ENCODE results near the gene LEUTX.

LEUTX gene

DNA sequence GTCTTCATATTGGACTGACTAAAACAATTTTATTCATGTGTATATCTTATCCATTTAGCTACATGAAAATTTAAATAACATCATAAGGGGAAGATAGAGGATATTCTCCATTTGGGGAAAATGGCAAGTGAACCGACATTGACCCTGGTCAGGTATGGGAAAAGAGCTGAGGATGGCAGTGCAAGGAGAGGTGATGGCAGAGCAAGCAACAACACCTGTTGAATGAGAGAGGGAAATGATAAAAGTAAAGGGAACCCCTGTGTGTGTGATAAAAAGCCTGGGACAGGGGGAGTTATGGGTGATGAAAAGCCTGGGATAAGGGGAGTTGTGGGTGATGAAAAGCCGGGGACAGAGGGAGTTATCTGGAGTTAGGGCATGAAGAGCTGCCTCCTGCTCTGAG lies 44.8 kb upstream of the LEUTX start:
- Histone ChIP-seq H3K27me3 (ENCODE audit: low read length) (no peaks in the 10 kb centered on the region), H3K4me2 (ENCODE audit: low read depth, low read length, poor library complexity, severe bottlenecking) (no peak overlapping the region), H3K79me2 (ENCODE audit: insufficient read depth, low read length) (no peaks in the 10 kb centered on the region), H4K20me1 (ENCODE audit: low read depth, low read length) (no peaks in the 10 kb centered on the region), H3K9me3 (ENCODE audit: insufficient read depth, low read length) (no peaks in the 10 kb centered on the region), H3K9me2 (replicated peaks; ENCODE audit: insufficient read depth, low read length) (no peaks in the 10 kb centered on the region), H3K27ac (ENCODE audit: low read depth, low read length) (no peak overlapping the region), H3F3A (ENCODE audit: insufficient read depth) (no peaks in the 10 kb centered on the region), H3K36me3 (ENCODE audit: low read length) (no peaks in the 10 kb centered on the region), H3K9ac (ENCODE audit: low read length) (no peak overlapping the region), H3K4me3 (ENCODE audit: insufficient read depth, low read length, poor library complexity, severe bottlenecking) (no peak overlapping the region), H2AFZ (ENCODE audit: low read depth, low read length, severe bottlenecking) (no peak overlapping the region)
- TF ChIP-seq, protein P1, sequence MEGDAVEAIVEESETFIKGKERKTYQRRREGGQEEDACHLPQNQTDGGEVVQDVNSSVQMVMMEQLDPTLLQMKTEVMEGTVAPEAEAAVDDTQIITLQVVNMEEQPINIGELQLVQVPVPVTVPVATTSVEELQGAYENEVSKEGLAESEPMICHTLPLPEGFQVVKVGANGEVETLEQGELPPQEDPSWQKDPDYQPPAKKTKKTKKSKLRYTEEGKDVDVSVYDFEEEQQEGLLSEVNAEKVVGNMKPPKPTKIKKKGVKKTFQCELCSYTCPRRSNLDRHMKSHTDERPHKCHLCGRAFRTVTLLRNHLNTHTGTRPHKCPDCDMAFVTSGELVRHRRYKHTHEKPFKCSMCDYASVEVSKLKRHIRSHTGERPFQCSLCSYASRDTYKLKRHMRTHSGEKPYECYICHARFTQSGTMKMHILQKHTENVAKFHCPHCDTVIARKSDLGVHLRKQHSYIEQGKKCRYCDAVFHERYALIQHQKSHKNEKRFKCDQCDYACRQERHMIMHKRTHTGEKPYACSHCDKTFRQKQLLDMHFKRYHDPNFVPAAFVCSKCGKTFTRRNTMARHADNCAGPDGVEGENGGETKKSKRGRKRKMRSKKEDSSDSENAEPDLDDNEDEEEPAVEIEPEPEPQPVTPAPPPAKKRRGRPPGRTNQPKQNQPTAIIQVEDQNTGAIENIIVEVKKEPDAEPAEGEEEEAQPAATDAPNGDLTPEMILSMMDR (IDR thresholded peaks at IDR 0.05; ENCODE audit: insufficient read depth, low read length, poor library complexity, severe bottlenecking): no peak

DNA sequence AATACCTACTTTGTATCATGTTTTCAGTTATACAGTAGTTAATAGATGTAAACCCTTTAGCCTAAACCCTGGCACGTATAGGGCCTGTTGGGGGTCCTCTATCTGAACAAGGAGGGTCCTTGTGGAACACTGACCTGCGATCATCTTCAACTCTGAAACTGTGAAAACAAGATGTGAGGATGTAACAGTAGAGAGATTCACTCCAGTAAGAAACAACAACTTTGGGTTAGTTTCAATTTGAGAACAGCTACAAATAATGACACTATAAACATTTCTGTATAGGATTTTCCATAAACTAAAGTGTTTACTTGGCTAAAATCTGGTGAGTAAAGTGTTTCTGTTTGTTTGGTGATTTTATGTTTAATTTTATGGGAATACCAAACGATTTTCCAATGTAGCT lies 43.0 kb upstream of the LEUTX start:
- Histone ChIP-seq H3F3A (ENCODE audit: insufficient read depth) (no peaks in the 10 kb centered on the region), H3K27me3 (ENCODE audit: low read length) (no peaks in the 10 kb centered on the region), H3K9me3 (ENCODE audit: insufficient read depth, low read length) (no peaks in the 10 kb centered on the region), H3K4me2 (ENCODE audit: low read depth, low read length, poor library complexity, severe bottlenecking) (no peak overlapping the region), H2AFZ (ENCODE audit: low read depth, low read length, severe bottlenecking) (no peak overlapping the region), H4K20me1 (ENCODE audit: low read depth, low read length) (no peaks in the 10 kb centered on the region), H3K9me2 (replicated peaks; ENCODE audit: insufficient read depth, low read length) (no peaks in the 10 kb centered on the region), H3K4me3 (ENCODE audit: insufficient read depth, low read length, poor library complexity, severe bottlenecking) (no peak overlapping the region), H3K27ac (ENCODE audit: low read depth, low read length) (no peak overlapping the region), H3K36me3 (ENCODE audit: low read length) (no peaks in the 10 kb centered on the region), H3K79me2 (ENCODE audit: insufficient read depth, low read length) (no peaks in the 10 kb centered on the region), H3K9ac (ENCODE audit: low read length) (no peak overlapping the region)
- TF ChIP-seq, protein P1 (IDR thresholded peaks at IDR 0.05; ENCODE audit: insufficient read depth, low read length, poor library complexity, severe bottlenecking): no peak
- no peak for TF ChIP-seq EZH2phosphoT487 (conservative IDR thresholded peaks at IDR 0.05; ENCODE audit: low read length)

DNA sequence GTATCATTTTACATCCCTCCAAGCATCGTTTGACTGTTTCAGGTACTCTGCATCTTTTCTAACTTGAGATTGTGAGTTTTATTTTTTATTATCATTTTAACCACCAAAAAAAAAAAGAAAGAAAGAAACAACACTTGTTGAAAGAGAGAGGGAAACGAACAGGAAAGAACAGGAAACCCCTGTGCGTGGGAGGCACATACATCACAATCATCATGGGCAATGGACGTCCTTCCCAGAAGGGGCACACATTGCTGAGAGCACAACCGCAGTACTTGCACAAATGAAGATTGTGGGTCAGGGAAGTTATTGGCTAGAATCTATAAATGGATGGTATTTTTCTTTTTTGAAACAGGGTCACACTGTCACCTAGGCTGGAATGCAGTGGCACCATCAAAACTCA lies 42.6 kb upstream of the LEUTX start:
- H3K27ac ChIP-seq (ENCODE audit: low read depth, low read length): no peak overlapping the region
- H3K9me3 ChIP-seq (ENCODE audit: insufficient read depth, low read length): no peaks in the 10 kb centered on the region
- H2AFZ ChIP-seq (ENCODE audit: low read depth, low read length, severe bottlenecking): no peak overlapping the region
- H3K36me3 ChIP-seq (ENCODE audit: low read length): no peaks in the 10 kb centered on the region
- TF ChIP-seq EZH2phosphoT487 (conservative IDR thresholded peaks at IDR 0.05; ENCODE audit: low read length): no peak
- TF ChIP-seq, protein P1 (IDR thresholded peaks at IDR 0.05; ENCODE audit: insufficient read depth, low read length, poor library complexity, severe bottlenecking): no peak
- no peaks in the 10 kb centered on the region for H4K20me1 ChIP-seq (ENCODE audit: low read depth, low read length)
- no peak overlapping the region for H3K4me2 ChIP-seq (ENCODE audit: low read depth, low read length, poor library complexity, severe bottlenecking)
- no peaks in the 10 kb centered on the region for H3K27me3 ChIP-seq (ENCODE audit: low read length)
- H3K4me3 ChIP-seq (ENCODE audit: insufficient read depth, low read length, poor library complexity, severe bottlenecking): no peak overlapping the region
- H3F3A ChIP-seq (ENCODE audit: insufficient read depth): no peaks in the 10 kb centered on the region
- no peak overlapping the region for H3K9ac ChIP-seq (ENCODE audit: low read length)
- H3K79me2 ChIP-seq (ENCODE audit: insufficient read depth, low read length): no peaks in the 10 kb centered on the region
- H3K9me2 ChIP-seq (replicated peaks; ENCODE audit: insufficient read depth, low read length): no peaks in the 10 kb centered on the region

DNA sequence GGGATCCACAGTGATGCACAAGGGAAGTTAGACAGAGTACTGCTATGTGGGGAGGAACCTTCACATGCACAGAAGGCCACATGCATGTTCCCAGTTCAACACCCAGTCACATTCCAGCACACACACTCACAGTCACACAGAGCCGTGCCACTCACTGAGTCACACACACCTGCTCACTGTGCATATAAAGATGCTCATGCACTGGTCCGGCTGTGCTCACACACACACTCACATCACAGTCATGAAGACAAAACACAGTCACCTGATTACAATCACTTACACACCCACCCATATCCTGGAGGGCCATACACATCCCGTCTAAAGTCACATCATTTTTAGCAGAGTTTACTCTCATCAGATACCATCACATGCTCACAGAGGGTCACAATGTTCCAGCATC lies 41.3 kb upstream of the LEUTX start:
- no peaks in the 10 kb centered on the region for H3F3A ChIP-seq (ENCODE audit: insufficient read depth)
- H3K9ac ChIP-seq (ENCODE audit: low read length): no peak overlapping the region
- H3K9me3 ChIP-seq (ENCODE audit: insufficient read depth, low read length): no peaks in the 10 kb centered on the region
- no peak overlapping the region for H3K4me3 ChIP-seq (ENCODE audit: insufficient read depth, low read length, poor library complexity, severe bottlenecking)
- H3K79me2 ChIP-seq (ENCODE audit: insufficient read depth, low read length): no peaks in the 10 kb centered on the region
- H3K36me3 ChIP-seq (ENCODE audit: low read length): no peaks in the 10 kb centered on the region
- no peak overlapping the region for H3K4me2 ChIP-seq (ENCODE audit: low read depth, low read length, poor library complexity, severe bottlenecking)
- no peak overlapping the region for H3K27ac ChIP-seq (ENCODE audit: low read depth, low read length)
- TF ChIP-seq EZH2phosphoT487 (conservative IDR thresholded peaks at IDR 0.05; ENCODE audit: low read length): no peak
- TF ChIP-seq, protein P1 (IDR thresholded peaks at IDR 0.05; ENCODE audit: insufficient read depth, low read length, poor library complexity, severe bottlenecking): no peak
- no peaks in the 10 kb centered on the region for H3K27me3 ChIP-seq (ENCODE audit: low read length)
- H3K9me2 ChIP-seq (replicated peaks; ENCODE audit: insufficient read depth, low read length): no peaks in the 10 kb centered on the region
- H4K20me1 ChIP-seq (ENCODE audit: low read depth, low read length): no peaks in the 10 kb centered on the region
- no peak overlapping the region for H2AFZ ChIP-seq (ENCODE audit: low read depth, low read length, severe bottlenecking)

Measured in SU-DHL-6 (cell line).